Measurements from ENCODE around the gene EFCAB14.
"Not testable (repeated sequence)": the region's sequence is repeated elsewhere in the genome, so short reads cannot be mapped to it uniquely, and the experiment has no call there.

- TF ChIP-seq POLR2A, CTCF (IDR thresholded peaks at IDR 0.05): not testable (repeated sequence)
These were observed 1.4 kb upstream of the EFCAB14 start for GRCh38 chr1:46720319-46720718.
